ENCODE results near the gene ENAH. TPM values are rescaled to one million over a fixed set of nuclear protein-coding genes. Genes with fewer than 3 reads are reported as not detected.

The ENAH gene
- total RNA-seq, 4 donors from 2014 or later: 22.9 to 109 (median 78.3) TPM

DNA sequence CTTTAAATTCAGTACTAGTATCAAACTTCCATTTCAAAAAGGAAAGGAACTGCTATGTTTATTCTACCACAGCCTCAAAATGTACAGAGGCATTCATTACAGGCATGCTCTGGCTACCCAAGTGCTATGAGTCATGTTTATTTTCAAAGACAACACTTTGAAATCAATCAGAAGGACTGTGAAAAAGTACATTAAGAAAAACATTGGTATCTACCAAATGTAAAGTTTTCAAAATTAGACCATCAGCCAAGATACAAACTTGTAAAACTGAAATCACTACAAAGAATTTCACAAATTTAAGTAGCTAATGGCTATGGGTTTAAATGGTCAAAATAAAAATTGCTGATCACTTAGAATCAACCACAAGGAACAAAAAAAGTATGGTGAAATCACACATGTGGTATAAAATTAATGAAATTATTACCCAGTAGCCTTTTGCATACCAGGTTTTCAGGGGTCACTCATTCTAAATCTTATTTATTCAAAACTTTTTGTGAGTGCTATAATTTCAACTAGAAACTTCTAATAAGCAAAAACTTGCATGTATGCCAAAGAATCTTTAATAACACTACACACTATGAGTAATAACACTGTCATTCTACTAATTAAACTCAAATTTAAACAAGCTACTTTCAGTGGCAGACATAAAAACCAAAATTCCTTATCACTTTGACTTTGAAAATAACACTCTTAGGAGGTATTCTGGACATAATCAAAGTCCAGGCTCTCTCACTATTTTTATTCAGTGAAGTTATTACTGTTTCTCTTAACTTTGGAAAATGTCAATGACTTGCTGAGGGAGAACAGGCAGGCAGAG, 49.2 kb downstream of the ENAH start:
- H3K27me3 ChIP-seq: no peaks in the 10 kb centered on the region
- no peaks in the 10 kb centered on the region for H3K9me3 ChIP-seq
- H3K4me1 ChIP-seq: no peaks in the 10 kb centered on the region
- H3K4me3 ChIP-seq: no peak overlapping the region
- TF ChIP-seq, protein P1, sequence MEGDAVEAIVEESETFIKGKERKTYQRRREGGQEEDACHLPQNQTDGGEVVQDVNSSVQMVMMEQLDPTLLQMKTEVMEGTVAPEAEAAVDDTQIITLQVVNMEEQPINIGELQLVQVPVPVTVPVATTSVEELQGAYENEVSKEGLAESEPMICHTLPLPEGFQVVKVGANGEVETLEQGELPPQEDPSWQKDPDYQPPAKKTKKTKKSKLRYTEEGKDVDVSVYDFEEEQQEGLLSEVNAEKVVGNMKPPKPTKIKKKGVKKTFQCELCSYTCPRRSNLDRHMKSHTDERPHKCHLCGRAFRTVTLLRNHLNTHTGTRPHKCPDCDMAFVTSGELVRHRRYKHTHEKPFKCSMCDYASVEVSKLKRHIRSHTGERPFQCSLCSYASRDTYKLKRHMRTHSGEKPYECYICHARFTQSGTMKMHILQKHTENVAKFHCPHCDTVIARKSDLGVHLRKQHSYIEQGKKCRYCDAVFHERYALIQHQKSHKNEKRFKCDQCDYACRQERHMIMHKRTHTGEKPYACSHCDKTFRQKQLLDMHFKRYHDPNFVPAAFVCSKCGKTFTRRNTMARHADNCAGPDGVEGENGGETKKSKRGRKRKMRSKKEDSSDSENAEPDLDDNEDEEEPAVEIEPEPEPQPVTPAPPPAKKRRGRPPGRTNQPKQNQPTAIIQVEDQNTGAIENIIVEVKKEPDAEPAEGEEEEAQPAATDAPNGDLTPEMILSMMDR (IDR thresholded peaks at IDR 0.05): no peak
- TF ChIP-seq POLR2A (IDR thresholded peaks at IDR 0.05): no peak
- H3K36me3 ChIP-seq: no peaks in the 10 kb centered on the region
- peak overlapping the region in 1 of 2 donors; percentile 49 for H3K27ac ChIP-seq
- intact Hi-C loops (cut with DNase I; ENCODE audit: low total_unique reads): no loop called here
- no peak for DNase-seq

DNA sequence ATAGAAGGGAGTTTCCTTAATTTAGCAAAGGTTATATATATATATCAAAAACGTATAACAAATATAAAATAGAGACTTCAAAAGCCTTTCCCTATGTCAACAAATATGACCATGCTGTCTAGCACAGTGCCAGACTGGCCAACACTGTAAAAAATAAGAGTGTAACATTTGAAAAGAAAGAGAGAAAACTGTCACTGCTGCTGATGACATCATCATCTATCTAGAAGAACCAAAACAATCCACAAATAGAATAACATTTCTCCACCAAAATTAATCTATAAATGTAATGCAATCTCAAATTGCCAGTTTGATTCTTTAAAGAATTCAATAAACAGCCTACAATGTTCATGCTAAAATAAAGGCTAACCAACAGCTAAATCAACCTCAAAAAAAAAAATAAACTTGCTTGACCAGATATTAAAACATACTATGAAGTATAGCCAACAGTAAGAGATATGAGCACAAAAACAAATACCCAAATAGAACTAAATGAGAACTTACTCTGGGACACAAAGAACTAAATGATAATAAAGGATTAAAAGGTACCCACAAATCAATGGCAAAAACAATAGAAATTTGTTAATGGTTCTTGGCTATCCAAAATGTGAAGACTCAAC, 50.2 kb downstream of the ENAH start:
- no peaks in the 10 kb centered on the region for H3K36me3 ChIP-seq
- H3K9me3 ChIP-seq: no peaks in the 10 kb centered on the region
- H3K27ac ChIP-seq: peak overlapping the region; percentile 30 to 56
- H3K27me3 ChIP-seq: no peaks in the 10 kb centered on the region
- no peaks in the 10 kb centered on the region for H3K4me1 ChIP-seq
- DNase-seq: no peak
- intact Hi-C loops (cut with DNase I; ENCODE audit: low total_unique reads): no loop called here
- no peak overlapping the region for H3K4me3 ChIP-seq
- TF ChIP-seq, protein P1 (IDR thresholded peaks at IDR 0.05): no peak
- TF ChIP-seq POLR2A (IDR thresholded peaks at IDR 0.05): no peak

DNA sequence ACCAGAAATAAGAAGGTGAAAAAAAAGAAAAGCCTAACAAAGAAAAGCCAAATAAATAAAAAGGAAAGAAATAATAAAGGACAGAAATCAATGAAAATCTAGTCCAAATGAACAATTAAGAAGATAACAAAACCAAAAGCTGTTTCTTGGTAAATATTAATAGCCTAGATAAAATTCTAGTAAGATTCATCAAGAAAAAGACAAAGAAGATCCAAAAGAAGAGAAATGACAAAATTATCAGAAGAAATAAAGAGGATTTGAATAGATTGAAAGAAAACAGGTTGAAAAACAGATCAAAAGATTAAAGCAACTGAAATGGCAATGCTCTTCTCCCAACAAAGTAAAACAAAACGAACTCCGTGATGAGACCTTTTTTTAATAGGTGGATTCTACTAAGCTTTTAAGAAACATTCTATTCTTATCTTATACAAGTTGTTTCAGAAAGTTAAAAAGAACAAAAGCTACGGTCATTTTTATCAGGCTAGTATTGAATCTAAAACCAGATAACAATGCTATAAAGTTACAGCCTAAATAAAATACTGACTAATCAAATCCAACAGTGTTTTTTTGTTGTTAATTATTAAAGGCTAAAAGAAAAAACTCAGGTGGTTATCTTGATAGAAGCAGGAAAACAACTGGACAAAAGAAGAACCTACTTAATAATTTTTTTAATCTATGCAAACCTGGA, 50.9 kb downstream of the ENAH start:
- Histone ChIP-seq H3K9me3 (no peaks in the 10 kb centered on the region), H3K4me3 (no peak overlapping the region), H3K36me3 (no peaks in the 10 kb centered on the region), H3K4me1 (no peaks in the 10 kb centered on the region), H3K27me3 (no peaks in the 10 kb centered on the region), H3K27ac (peak overlapping the region; percentile 33 to 56)
- no peak for DNase-seq
- intact Hi-C loops (cut with DNase I; ENCODE audit: low total_unique reads): no loop called here
- TF ChIP-seq POLR2A (IDR thresholded peaks at IDR 0.05): no peak
- TF ChIP-seq, protein P1 (IDR thresholded peaks at IDR 0.05): no peak

DNA sequence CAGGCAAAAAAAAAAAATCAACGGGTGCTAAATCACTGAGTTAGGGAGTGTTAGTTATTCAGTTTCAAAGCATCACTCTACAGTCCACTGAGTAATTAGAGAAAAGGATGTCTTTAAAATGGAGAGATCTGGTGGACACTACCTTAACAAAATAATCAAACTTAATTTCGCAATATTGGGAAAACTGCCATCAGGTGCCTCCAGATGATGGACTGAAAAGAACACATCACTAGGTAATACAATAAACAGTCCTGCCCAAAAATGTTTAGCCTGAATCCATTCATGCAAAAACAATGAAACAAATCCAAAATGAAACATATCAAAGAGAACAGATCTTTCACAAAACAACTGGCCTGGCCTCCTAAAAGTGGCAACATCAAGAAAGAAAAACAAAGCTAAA, 54.1 kb downstream of the ENAH start:
- intact Hi-C loops (cut with DNase I; ENCODE audit: low total_unique reads): no loop called here
- no peak for DNase-seq
- Histone ChIP-seq H3K27me3 (no peaks in the 10 kb centered on the region), H3K27ac (no peak overlapping the region), H3K9me3 (no peaks in the 10 kb centered on the region), H3K4me1 (no peaks in the 10 kb centered on the region), H3K36me3 (no peaks in the 10 kb centered on the region), H3K4me3 (no peak overlapping the region)
- TF ChIP-seq, protein P1 (IDR thresholded peaks at IDR 0.05): no peak
- TF ChIP-seq POLR2A (IDR thresholded peaks at IDR 0.05): no peak

All from uterus (tissue), 4 donors.